Natural killer cell (primary cell): ENCODE results near the gene SMIM5. TPM values are rescaled to one million over a fixed set of nuclear protein-coding genes. Genes with fewer than 3 reads are reported as not detected.
A peak's percentile ranks its signal among the peaks of the same experiment; 100 is the strongest.

Experiments
- ATAC-seq, 3 donors: fragments of 150-1000 bp in 2 of 3; fragments of 200-7000 bp in 1 of 3; cut with Tn5 transposase; 1 replicate in 1 of 3; 2 replicates in 2 of 3; pipeline ENCODE4 v1.10.0; 2021; ENCODE audit warnings: mild to moderate bottlenecking in 2 of 3, moderate library complexity in 2 of 3
- DNase-seq, 2 donors: peaks; one replicate each; pipeline versions ENCODE4 v3.0.0 to v3.0.0-alpha.2; 2013 to 2021; ENCODE audit warnings: mixed read lengths in 1 of 2
- H3K27ac ChIP-seq: one replicate; pipeline ENCODE4 v1.5.1; 2013; ENCODE audit warnings: mild to moderate bottlenecking, low read length
- H3K27me3 ChIP-seq: one replicate; pipeline ENCODE4 v1.6.1; 2013; ENCODE audit warnings: low read length; ENCODE audit not compliant: control insufficient read depth, insufficient read depth
- H3K36me3 ChIP-seq: one replicate; pipeline ENCODE4 v1.6.1; 2013; ENCODE audit warnings: low read length; ENCODE audit not compliant: control insufficient read depth, insufficient read depth
- H3K4me1 ChIP-seq: one replicate; pipeline ENCODE4 v1.6.1; 2013; ENCODE audit warnings: low read length; ENCODE audit not compliant: control insufficient read depth, insufficient read depth
- H3K4me3 ChIP-seq: one replicate; pipeline ENCODE4 v1.5.1; 2013; ENCODE audit warnings: low read length
- H3K9me3 ChIP-seq: one replicate; pipeline ENCODE4 v1.6.1; 2013; ENCODE audit warnings: low read length; ENCODE audit not compliant: control insufficient read depth, insufficient read depth
- H3K27ac Mint-ChIP-seq, 2 donors: one replicate each; pipeline ENCODE4 v1.8.0; 2022; ENCODE audit warnings: mild to moderate bottlenecking in 2 of 2, mixed read lengths in 2 of 2, moderate library complexity in 1 of 2
- H3K27me3 Mint-ChIP-seq, 2 donors: one replicate each; pipeline ENCODE4 v1.8.0; 2022; ENCODE audit warnings: low read depth in 2 of 2, mixed read lengths in 2 of 2
- H3K36me3 Mint-ChIP-seq: one replicate; pipeline ENCODE4 v1.8.0; 2022; ENCODE audit warnings: mixed read lengths
- H3K4me1 Mint-ChIP-seq, 2 donors: one replicate each; pipeline ENCODE4 v1.8.0; 2022; ENCODE audit warnings: mixed read lengths in 2 of 2
- H3K4me3 Mint-ChIP-seq: one replicate; pipeline ENCODE4 v1.8.0; 2022; ENCODE audit warnings: mild to moderate bottlenecking, moderate library complexity, mixed read lengths
- H3K9me3 Mint-ChIP-seq, 2 donors: one replicate each; pipeline ENCODE4 v1.8.0; 2022; ENCODE audit warnings: mixed read lengths in 2 of 2
- CTCF ChIP-seq: fragments of 200-600 bp; IDR thresholded peaks from one replicate; pipeline ENCODE4 v1.8.0; 2022; ENCODE audit warnings: antibody characterized with exemption
- WGBS: methylation state at CpG from one replicate; pipeline ENCODE4 v1.1.7; 2013; ENCODE audit warnings: missing lambda C conversion rate; ENCODE audit not compliant: insufficient coverage; 5-methylcytosine and 5-hydroxymethylcytosine counted together
- intact Hi-C: fragments of 100-400 bp; cut with micrococcal nuclease; formaldehyde crosslinking; loops from one replicate; pipeline ENCODE4 v1.14.2; 2022
- total RNA-seq, 4 donors: library from RNA; stranded (reverse); fragments of 120-200 nt in 1 of 4; gene quantifications; one replicate each; pipeline versions ENCODE4 v1.2.3 to v1.2.4, GENCODE V29; 2013 to 2022

The SMIM5 gene
- total RNA-seq, 3 donors from 2014 or later (not counting 1 experiment from before 2014, with no cell fraction given) = 0.95 to 2.0 (median 1.5) TPM

- Histone ChIP-seq H3K27ac (no peak overlapping the region), H3K27me3 (no peaks in the 10 kb centered on the region), H3K9me3 (no peaks in the 10 kb centered on the region), H3K4me3 (no peak overlapping the region), H3K36me3 (no peaks in the 10 kb centered on the region), H3K4me1 (peaks cover 17% of the 10 kb centered on the region)
- DNase-seq (no peak), ATAC-seq (no peak)
- no peaks in the 10 kb centered on the region for H3K9me3 Mint-ChIP-seq
- TF ChIP-seq CTCF = no peak
- no peaks in the 10 kb centered on the region for H3K36me3 Mint-ChIP-seq
- peaks cover 0 to 5% of the 10 kb centered on the region in 2 donors for H3K4me1 Mint-ChIP-seq
- H3K27ac Mint-ChIP-seq = no peak overlapping the region
- intact Hi-C loops = no loop called here
- 86% methylated on average over 12 of the region's 12 CpGs for WGBS
- no peak overlapping the region for H3K4me3 Mint-ChIP-seq
- no peaks in the 10 kb centered on the region for H3K27me3 Mint-ChIP-seq
Observed at GRCh38 chr17:75632428-75632827, 806 bp upstream of the SMIM5 start.

GRCh38 chr17:75633486-75634375 lies 497 bp downstream of the SMIM5 start:
- WGBS = 27% methylated on average over 27 of the region's 27 CpGs
- ATAC-seq = peak in 2 of 3 donors; percentile 25 to 27
- DNase-seq = peak in 1 of 2 donors; percentile 68
- Mint-ChIP-seq H3K4me1 (peaks cover 0 to 5% of the 10 kb centered on the region in 2 donors), H3K9me3 (no peaks in the 10 kb centered on the region), H3K27me3 (no peaks in the 10 kb centered on the region), H3K4me3 (no peak overlapping the region), H3K36me3 (no peaks in the 10 kb centered on the region), H3K27ac (peak overlapping the region in 1 of 2 donors; percentile 31)
- H3K36me3 ChIP-seq = no peaks in the 10 kb centered on the region
- peaks cover 17% of the 10 kb centered on the region for H3K4me1 ChIP-seq
- TF ChIP-seq CTCF = no peak
- intact Hi-C loops = loop anchor here (1.0 kb wide), 2 partner anchors 117 to 207 kb away; no protein-coding TSS in a partner anchor
- no peak overlapping the region for H3K4me3 ChIP-seq
- no peaks in the 10 kb centered on the region for H3K9me3 ChIP-seq
- H3K27ac ChIP-seq = no peak overlapping the region
- no peaks in the 10 kb centered on the region for H3K27me3 ChIP-seq

- Histone ChIP-seq H3K27ac (no peak overlapping the region), H3K27me3 (no peaks in the 10 kb centered on the region), H3K9me3 (no peaks in the 10 kb centered on the region), H3K4me1 (peaks cover 17% of the 10 kb centered on the region), H3K4me3 (no peak overlapping the region), H3K36me3 (no peaks in the 10 kb centered on the region)
- H3K36me3 Mint-ChIP-seq = no peaks in the 10 kb centered on the region
- DNase-seq (no peak), ATAC-seq (no peak)
- 90% methylated on average over 9 of the region's 9 CpGs for WGBS
- TF ChIP-seq CTCF = no peak
- H3K27me3 Mint-ChIP-seq = no peaks in the 10 kb centered on the region
- H3K9me3 Mint-ChIP-seq = no peaks in the 10 kb centered on the region
- intact Hi-C loops = no loop called here
- no peak overlapping the region for H3K4me3 Mint-ChIP-seq
- no peak overlapping the region for H3K27ac Mint-ChIP-seq
- H3K4me1 Mint-ChIP-seq = peaks cover 0 to 5% of the 10 kb centered on the region in 2 donors
Observed at GRCh38 chr17:75634376-75634740, 1.1 kb downstream of the SMIM5 start.
